Activated CD4-positive, CD25-positive, alpha-beta regulatory T cell treated with anti-CD3 and anti-CD28 coated beads, Interleukin-2, amount 50 U/mL, for 24 hours (primary cell): ENCODE data around the gene NTRK1.
A peak's percentile ranks its signal among the peaks of the same experiment; 100 is the strongest.

Source experiments
- ATAC-seq, 2 donors: fragments of 150-1000 bp; cut with Tn5 transposase; one replicate each; pipeline ENCODE4 v1.10.0; 2021; ENCODE audit warnings: mild to moderate bottlenecking in 1 of 2, moderate library complexity in 1 of 2

Gene NTRK1

DNA sequence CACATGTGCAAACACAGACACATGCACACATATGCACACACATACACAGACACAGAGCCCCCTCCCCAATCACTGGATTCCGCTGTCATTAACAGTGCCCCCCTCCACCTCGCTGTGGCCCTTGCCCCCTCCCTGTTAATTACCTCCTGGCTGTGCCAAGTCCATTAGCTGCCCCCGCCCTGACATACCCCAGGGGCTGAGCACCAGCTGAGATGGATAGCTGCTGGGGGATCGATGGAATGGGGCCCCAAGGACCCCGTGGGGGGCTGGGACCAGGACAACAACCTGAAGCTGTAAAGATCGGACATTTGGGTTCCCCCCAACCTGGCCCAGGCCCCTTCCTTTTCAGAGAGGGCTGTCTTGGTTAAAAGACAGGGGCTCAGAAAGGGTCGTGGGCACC, 23.3 kb downstream of the NTRK1 start:
- ATAC-seq, result no peak

DNA sequence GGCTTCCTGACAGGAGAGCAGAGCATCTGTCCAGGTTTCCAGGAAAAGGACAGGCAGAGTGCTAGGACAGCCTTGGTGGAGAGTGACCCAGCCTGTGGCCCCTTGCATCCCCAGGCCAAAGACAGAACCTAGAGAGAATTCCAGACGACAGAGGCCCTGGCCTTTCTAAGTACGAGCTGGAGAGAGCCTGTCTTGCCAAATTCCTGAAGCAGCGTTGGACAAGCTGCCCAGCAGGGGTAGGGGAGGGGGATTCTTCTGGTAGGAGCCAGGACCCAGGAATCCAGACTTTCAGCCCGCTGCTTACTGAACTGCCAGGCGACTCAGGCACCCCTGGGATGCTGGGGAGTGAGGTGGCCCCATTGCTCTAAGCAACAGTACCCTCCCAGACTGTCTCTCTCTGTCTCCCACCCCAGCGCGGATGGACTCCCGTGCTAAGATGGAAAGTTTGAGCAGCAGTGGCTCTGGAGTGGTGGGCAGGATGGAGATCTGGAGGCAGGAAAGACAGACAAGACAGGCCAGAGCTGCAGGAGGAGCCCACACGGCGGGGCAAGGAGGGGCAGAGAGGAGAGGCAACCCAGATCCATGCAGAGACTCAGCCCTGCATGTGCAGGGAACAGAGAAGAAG, 24.0 kb downstream of the NTRK1 start:
- no peak for ATAC-seq

DNA sequence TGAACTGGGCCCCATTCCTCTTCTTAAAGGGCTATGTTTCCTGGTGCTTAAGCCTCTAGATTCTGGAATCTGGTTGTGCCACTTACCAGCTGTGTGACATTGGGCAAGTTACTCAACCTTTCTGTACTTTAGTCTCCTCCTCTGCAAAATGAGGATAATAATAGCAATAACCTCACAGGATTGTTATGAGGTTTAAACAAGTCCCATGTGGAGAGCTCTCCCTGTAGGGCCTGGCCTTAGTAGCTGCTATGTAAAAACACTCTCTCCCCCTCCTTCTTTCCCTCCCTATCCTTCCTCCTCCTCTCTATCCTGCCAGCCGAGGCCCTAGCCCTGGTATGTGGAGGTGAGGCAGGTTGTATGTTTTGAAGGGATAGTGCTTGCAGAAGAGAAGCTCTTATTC, 24.6 kb downstream of the NTRK1 start:
- no peak for ATAC-seq

DNA sequence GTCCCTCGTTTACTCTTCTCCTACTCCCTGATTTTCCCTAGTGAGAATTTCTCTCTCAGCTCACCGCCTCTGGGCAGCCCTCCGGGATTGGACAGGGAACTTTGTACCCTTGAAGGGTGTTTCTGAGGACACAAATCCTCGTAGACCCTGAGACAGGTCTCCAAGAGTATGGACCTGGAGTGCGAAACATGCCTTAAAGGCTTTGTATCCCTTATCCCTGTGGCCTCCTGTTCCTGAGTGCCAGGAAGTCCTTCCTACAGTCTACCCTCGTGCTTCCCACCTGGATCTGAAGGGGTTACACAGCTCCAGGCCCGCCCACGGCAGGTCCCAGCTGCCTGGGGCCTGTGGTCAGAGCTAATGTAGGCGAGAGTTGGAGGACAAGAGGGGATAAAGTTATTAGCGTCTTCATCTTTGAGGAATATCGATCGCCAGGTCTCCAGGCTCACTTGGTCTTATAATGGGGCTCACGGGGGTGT, 25.3 kb downstream of the NTRK1 start:
- no peak for ATAC-seq

DNA sequence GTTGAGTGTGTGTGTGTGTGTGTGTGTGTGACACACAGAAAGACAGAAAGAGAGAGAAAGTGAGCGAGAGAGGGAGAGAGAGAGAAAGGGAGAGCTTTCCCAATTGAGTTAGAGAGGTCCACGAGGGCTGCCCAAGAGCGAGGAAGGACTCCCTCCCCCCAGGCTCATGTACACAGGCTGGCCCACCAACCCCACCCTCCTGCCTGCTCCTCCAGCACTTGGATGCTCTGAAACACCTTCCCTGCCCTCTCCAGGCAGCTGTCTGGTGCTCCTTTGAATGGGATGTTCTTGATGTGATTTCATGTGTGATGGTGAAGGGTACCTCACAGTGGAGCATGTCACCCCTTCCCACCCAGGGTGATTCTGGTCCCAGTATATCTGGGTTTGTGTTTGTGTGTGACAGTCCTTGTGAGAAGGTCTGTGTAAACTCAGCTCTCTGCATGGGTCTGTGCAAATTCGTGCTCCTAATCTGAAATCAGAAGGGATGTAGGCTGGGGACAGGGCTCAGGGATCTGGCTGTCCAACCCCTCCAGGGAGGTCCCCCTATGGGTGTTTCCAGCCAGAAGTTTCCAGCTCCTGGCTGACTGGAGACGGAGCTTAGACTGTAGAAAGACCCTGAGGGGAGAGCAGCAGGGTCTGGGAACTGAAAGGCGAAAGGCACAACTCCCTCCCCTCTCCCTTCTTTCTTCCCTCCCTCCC, 26.1 kb downstream of the NTRK1 start:
- no peak for ATAC-seq

DNA sequence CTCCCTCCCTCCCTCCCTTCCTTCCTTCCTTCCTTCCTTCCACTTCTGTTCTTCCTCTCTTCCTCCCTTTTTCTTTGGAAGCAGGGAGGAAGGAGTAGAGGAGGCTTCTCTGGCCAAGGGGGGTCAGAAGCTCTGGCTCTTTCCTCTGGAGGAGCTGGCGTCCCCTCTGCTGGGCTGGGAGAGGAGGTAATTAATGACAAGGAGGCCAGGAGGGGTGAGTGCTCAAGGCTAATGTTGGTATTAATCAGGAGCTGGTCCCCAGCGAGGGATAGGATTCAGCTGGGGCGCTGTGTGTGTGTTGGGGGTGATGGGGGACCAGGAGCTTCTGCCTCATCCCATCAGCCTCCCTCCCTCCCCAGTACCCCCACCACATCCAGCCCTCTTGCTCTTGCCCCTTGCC, 26.7 kb downstream of the NTRK1 start:
- no peak for ATAC-seq

DNA sequence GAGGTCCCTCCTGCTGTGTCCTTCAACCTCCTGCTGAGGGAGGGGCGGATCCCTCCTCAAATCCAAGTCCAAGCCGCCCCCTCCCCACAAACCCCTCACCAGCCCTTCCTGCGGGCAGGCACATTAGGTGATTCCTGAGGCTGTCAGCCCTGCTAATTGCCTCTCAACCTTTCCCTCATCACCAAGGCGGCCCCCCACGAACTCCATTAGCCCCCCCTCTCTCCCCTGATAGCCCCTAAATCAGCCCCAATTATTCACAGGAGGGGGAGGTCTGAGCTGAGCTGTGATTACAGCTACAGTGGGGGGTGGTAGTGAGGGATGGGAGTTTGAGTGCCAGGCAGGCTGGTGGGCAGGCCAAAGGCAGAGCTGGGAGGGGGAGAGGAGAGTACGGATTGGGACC, 27.1 kb downstream of the NTRK1 start:
- no peak for ATAC-seq

DNA sequence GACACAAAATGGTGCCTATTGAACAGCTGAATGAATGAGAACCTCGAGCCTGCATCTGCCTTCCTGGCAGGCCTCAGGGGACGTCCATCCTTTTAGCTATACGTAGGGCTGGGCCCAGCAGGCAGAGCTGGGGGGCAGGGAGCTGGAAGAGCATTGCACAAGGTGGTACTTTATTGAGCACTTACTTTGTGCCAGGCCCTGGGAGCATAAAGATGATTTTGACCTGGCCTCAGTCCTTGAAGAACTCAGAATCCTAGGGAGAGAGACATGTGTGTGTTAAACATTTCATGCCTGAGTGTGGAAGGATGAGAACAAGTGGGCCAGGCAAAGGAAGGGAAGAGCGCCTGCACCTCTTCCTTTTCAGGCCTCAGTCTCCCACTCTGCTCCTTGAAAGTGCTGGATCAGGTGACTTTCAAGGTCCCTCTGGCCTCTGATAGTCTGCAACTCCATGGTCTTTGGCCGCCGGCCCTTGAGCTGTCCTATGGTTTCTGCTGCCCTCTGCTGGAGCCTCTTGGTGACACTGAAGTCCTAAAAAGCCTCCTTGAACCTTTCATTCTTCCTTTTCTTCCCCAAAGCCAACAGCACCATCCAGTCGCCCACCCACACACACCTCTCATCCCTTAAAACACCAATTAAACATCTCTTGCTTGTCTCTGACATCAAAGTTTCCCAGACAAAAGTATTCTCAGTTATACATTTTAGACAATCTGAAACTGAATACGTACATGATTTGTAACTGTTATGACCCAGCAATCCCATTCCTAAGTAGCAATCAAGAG, 29.3 kb downstream of the NTRK1 start:
- ATAC-seq, result no peak

DNA sequence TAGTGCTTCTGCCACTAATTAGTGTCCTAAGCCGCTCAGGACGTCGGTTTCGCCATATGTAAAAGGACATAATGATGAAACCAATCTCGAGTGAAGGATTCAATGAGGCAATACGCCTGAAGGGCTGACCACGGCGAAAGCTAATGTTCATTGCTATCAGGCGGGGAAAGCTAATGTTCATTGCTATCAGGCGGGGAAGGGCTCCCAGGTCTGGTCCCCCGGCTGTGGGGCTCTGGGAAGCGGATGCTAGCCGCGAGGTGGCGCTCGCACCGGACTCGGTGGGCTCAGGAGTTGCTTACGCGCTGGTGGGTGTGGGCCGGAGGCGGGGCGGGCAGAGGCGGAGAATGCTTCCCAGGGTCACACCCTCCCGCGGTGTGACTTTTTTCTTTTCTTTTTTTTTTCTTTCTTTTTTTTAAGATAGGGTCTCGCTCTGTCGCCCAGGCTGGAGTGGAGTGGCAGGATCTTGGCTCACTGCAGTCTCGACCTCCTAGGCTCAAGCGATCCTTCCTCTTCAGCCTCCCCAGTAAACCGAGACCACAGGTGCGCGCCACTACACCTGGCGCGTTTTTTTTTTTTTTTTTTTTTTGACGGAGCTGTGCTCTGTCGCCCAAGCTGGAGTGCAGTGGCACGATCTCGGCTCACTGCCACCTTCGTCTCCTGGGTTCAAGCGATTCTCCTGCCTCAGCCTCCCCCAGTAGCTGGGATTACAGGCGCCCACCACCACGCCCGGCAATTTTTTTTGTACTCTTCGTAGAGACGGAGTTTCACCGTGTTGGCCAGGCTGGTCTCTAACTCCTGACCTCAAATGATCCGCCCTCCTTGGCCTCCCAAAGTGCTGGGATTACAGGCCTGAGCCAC, 31.8 kb downstream of the NTRK1 start:
- peak; percentile 95 for ATAC-seq

DNA sequence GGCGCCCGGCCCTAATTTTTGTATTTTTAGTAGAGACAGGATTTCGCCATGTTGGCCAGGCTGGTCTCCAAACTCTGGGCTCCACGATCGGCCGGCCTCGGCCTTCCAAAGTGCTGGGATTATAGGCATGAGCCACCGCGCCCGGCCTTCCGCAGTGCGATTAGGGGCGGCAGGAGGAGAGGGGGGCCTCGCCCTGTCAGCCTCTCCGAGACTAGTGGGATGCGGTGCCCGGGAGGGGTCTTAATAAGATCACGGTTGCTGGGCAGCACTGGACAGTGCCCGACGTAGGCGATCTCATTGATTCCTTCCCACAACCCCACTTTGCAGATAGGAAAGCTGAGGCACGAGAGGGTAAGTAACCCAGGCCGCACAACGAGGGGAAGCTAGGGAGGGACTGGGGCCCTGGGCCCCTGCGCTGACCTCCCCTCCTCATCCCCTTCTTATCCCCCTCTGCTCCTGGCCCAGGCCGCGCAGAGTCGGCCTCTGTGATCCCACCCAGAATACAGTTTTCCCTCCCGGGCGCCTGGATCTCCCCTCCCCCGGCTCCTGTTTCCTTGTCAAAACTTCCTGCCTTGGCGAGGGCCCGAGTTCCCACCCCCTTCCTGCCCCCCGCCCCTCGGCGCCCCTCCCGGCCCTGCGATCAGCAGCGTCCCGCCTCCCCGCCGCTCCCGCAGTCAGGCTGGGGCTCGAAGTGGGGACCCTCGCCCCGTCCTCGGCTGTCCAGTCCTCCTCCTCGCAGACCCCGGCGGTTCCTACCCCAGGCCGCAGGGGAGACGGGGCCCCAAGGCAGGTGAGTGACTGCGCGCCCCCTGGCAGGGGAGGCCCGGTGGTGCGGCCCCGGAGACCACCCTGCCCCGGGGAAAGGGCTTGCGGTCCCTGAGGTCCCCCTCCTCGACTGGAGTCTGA, 32.6 kb downstream of the NTRK1 start, which contains the start of gene PEAR1:
PEAR1 (plus strand) TSS at position 671 of the 906 bp plus-strand sequence. CDS start 10,209 bp downstream, outside the sequence.
- ATAC-seq, result no peak

DNA sequence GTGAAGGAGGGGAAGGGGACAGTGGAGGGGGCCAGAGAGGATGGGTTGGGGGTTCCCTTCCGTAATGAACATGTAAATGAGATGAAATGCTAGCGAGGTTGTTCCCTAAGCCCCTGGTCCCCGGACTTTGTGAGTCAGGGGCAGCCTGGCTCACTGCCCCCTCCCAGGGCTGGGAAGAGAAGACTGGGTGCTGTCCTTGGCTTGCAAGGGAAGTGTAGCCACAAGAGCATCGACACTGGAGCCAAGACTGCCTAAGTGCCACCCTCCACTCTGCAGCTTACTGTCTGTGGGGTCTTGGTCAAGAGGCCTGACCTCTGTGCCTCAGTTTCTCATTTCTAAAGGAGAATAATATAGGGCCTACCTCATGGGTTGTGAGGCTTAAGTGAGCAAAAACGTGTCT, 33.3 kb downstream of the NTRK1 start:
- no peak for ATAC-seq

DNA sequence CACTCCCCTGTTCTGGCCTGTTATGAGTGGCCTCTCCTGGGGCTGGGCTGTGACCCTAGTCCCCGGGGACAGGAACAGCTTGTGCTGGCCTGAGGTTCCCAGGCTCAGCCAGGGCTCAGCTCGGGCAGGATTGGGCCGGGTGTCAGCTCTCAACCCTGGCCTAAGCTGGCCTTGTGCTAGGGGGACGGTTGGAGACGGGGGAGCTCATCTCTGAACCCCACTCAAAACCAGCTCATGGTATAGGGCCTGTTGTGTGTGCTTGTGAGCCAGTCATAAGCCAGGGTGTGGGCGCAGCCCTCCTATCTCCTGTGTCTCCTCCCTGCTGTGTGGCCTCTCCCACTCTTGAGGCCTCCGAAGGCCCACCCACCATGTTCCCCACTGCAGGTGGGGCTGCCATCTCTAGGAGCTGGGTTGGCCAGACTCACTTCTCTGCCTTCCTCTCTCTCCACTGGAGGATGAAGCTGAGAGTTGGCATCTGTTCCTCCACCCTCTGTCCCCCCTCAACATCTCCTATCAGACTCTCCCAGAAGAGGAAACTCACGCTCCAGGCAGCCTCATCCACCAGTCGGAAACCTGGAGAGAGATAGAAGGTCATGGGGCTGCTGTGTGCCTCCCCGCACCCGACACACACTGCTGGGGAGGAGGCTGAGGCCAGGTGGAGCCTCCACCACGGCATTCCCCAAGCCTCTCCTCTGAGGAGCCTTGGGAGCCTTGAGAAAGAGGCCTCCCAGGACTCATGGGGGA, 34.2 kb downstream of the NTRK1 start:
- ATAC-seq, result no peak

DNA sequence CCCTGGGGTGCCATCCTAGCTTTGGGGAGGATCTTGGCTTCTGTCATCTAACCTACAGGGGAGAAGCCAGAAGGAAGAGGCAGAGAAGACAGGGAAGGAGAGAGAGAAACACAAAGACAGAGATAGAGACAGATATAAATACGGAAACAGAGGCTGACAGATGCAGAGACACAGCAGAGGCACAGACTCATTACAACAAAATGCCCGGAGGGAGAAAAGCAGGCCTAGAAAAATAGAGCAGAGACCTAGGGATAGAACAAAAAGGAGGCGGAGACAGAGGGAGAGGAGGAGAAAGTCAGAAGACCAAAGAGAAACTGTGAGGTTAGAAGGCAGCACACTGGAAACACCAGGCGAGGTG, 34.8 kb downstream of the NTRK1 start:
- ATAC-seq, result no peak

DNA sequence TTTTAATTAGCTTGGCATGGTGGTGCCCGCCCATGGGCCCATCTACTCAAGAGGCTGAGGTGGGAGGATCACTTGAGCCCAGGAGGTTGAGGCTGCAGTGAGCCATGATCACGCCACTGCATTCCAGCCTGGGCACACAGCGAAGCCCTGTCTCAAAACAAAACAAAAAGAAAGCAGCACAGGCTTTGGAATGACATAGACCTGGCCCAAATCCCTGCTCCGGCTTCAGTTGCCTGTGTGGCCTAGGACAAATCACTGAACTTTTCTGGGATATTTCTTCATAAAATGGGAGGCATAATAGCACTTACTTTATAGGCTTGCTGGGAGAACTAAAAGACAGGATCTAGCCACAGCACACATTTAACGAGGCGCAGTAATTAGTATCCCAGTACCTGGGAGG, 35.3 kb downstream of the NTRK1 start:
- ATAC-seq, result no peak

DNA sequence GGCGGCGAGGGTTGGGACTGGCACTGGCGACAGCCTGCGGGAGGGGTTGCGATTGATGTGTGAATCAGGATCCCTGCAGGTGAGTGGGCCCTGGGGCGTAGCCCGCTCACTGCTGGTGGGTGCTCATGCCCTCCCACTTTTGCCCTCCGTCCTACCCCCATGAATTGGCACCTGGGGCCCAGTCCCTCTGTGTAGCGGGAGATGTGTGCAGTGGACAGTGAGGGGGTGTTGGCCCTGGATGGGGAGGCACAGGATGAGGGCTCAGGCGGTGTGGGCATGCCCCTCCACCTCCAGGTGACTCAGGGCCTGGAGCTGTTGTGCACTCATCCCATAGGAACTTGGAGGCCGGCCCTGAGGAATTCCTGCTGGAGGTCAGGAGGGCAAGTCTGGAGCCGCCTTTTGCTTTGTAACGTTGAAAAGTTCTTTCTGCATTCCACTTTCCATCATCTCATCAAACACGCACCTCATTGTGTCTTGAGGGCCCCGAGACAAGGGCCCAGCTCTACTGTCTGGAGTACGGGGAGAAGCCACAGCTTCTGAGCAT, 35.9 kb downstream of the NTRK1 start:
- ATAC-seq, result no peak

DNA sequence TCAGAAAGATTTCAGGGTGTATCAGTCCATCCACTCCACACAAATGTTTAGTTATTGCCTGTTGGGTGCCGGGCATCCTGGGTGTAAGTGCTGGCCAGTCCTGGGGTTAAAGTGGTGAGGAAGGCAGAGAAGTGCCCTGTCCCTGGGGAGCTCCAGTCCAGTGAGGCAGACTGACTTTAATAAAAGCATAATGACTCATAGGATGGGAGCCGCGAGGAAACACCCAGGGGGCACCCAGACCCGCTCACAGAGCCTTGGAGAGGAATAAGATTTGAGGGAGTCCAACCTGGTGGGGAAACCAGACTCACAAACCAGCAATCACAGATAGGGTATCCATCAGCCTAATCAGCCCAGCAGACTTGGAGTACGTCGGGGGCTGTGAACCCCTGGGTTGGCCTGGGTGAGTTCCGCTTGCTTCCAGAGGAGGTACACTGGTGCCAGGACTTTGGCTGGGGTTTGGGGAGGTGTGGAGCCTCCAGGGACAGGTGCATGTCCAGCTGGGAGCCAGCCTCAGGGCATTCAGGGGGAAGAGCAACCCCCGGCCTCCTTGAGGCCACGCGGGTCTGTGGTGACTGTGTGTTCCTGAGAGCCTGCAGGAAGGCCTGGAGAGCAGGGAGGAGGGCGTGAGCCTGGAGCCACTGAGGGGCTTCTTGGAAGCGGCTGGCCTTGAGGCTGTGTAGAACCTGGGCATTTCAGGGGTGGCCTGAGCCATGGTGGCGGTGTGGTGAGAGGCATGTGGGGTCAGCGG, 36.6 kb downstream of the NTRK1 start:
- ATAC-seq, result no peak

DNA sequence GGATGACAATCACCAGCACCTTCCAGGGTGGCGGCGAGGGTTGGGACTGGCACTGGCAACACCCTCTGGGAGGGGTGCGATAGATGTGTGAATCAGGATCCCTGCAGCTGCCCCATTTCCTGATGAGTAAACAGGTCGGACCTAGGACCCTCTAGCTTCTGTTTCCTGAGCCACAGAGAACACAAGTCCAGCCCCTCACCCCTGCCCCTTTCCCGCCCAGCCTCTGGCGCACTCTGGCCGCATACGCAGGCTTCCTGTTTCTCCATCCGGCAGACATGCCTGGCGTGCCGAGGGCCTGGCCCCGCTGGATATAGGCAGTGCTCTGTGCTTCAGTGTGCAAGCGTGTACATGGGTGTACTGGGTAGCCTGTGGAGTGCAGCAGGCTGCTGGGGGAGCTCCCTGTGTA, 37.5 kb downstream of the NTRK1 start:
- ATAC-seq, result no peak

DNA sequence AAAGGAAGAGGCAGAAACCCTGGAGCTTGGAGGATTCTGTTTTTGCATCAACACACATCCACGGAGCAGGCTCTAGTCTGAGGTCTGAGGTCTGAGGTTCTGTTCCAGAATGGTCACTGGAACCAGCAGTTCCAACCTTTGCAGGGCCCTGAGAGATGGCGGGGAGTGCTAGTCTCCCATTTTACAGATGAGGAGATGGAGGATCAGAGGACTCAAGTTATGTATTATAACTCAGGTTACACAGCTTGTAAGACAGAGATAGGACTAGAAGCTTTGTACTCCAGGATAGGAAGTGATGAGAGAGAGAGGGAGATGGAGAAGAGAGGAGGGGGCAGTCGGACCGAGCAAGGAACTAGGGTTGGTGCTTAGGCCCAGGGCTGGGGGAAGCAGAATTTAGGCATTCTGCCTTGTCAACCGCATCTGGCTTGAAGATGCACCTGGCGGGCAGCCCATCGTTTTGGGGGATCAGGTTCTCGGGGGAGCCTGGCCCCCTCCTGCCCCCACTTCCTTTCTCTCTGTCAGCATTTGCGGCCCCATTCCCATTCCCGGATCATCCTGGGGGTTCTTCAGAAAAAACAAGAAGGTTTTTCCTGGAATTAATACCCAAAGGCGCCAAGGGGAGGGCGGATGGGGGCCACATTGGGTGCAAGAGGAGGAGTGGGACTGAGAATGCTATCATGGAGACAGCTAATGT, 38.5 kb downstream of the NTRK1 start:
- no peak for ATAC-seq
